Activated T-cell treated with anti-CD3 and anti-CD28 coated beads, Interleukin-2, amount 50 U/mL, for 48 hours (primary cell): ENCODE data around the gene DYRK1B.
A peak's percentile ranks its signal among the peaks of the same experiment; 100 is the strongest.
"Not testable (repeated sequence)": the region's sequence is repeated elsewhere in the genome, so short reads cannot be mapped to it uniquely, and the experiment has no call there.

Experiments
- DNase-seq, 2 experiments: peaks; one replicate each; pipeline ENCODE4 v3.0.0-alpha.2; 2020

The DYRK1B gene

GRCh38 chr19:39829702-39830275 is 4.2 kb downstream of the DYRK1B start:
- no peak for DNase-seq

- DNase-seq = no peak
These were observed 5.3 kb downstream of the DYRK1B start for GRCh38 chr19:39828654-39829032.

GRCh38 chr19:39828015-39828653 is 5.8 kb downstream of the DYRK1B start:
- DNase-seq = no peak

- DNase-seq = no peak
These were observed 6.7 kb downstream of the DYRK1B start for GRCh38 chr19:39827216-39827615.

GRCh38 chr19:39826311-39826945 is 7.5 kb downstream of the DYRK1B start:
- DNase-seq = no peak

DNA sequence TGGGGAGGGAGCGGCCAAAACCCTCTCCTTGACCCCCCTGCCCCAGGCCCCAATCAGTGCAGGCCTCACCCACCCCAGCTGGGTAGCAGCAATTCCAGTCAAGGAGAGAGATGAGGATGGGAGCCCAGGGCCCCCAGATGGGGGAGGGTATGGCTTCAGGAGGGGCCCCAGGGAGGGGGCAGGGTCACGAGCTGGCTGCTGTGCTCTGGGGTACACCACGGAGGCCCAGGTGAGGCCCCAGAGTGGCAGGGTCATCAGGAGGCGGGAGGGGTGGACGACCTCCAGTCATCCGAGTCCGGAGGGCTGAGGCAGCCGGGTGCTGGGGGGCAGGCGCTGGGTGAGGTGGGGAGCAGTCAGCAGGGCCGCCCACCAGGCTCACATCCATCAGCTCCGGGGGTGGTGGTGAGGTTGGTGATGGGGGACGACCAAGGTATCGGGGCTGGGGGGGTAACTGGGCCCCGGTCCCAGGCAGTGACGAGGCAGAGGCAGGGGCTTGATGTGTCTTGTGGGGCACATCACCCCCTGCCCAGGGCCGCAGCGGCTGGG is 8.4 kb downstream of the DYRK1B start:
- DNase-seq = no peak

DNA sequence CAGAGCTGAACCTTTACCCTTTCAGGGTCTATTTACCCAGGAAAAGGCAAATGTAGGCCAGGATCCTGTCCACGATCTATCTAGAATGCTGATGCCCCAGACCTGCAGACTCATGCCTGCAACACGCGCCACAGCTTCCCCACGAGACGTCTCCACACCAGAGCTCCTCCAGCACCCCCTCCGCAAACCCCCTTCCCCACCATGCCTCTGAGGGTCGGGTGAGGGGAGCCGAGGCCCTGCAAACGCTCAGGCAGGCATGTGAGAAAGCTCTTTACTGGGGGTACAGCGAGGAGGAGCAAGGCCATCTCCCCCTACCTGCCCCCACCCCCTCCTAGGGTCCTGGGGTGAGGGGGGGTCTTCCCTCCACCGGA is 8.9 kb downstream of the DYRK1B start:
- no peak for DNase-seq

- DNase-seq = peak; percentile 87 to 89
These were observed 9.5 kb downstream of the DYRK1B start for GRCh38 chr19:39824143-39825092.

- no peak for DNase-seq
These were observed 10.3 kb downstream of the DYRK1B start for GRCh38 chr19:39823686-39824085.

DNA sequence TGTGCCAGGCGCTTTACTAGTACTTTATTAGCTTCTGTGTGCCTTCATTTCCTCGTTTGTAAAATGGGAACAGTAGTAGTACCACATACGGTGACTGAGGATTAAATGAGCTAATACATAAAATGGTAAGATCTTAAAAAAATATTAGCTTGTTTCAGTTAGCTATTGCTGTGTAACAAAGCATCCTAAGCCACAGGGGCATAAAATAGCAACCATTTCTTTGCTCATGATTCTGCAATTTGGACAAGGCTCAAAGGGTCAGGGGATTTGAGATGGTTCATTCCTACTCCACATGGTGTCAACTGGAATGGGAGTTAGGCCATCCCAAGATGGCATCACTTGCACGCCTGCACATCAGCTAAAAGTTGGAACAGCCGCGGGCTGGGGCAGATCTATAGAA is 13.3 kb downstream of the DYRK1B start:
- no peak for DNase-seq

DNA sequence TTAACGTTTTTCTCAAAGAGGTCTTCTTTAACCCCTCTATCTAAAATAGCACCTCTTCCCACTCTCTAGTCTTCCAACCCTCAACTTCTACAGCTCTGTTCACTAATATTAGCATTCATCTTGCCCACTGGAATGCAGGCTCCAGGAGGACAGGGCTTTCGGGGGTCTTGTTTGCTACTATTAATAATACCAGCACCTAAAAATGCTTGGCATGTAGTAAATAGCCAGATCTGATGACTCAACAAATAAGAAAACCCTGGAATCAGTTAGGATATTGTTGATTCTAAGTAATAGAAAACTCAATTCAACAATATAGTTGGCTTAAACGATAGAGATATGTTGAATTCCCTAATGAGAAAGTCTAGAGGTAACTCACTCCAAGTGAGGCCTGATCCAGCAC is 14.2 kb downstream of the DYRK1B start:
- DNase-seq = no peak

- DNase-seq = no peak
These were observed 15.3 kb downstream of the DYRK1B start for GRCh38 chr19:39818626-39819097.

DNA sequence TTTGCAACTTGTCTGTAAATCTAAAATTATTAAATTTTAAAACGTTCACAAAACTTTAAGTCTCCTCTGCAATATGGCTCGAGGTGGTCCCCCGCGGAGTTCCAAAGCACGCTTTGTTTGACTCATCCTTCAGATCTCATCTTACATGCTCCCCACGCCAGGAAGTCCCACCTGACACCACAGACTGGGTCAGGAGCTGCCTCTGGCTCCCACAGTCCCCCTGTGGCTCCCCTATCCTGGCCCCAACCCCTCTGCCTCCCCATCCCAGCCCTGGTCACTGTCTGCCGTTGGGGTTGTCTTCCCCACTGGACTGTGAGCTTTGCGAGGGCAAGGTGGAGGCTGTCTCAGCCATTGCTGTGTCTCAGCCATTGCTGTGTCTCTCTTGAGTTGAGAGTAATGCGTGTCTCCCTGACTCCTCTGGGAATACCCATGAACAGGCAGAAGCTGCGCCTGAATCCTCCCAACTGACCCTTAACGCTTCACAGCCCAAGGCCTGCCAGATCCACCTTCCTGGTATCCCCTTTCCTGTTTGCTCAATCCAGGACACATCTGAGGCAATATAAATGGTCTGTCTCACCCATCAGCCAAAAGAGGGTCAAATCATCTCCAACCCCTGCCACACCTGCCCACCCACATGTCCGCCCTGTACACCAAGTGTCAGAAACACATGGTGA is 15.9 kb downstream of the DYRK1B start:
- DNase-seq = no peak

DNA sequence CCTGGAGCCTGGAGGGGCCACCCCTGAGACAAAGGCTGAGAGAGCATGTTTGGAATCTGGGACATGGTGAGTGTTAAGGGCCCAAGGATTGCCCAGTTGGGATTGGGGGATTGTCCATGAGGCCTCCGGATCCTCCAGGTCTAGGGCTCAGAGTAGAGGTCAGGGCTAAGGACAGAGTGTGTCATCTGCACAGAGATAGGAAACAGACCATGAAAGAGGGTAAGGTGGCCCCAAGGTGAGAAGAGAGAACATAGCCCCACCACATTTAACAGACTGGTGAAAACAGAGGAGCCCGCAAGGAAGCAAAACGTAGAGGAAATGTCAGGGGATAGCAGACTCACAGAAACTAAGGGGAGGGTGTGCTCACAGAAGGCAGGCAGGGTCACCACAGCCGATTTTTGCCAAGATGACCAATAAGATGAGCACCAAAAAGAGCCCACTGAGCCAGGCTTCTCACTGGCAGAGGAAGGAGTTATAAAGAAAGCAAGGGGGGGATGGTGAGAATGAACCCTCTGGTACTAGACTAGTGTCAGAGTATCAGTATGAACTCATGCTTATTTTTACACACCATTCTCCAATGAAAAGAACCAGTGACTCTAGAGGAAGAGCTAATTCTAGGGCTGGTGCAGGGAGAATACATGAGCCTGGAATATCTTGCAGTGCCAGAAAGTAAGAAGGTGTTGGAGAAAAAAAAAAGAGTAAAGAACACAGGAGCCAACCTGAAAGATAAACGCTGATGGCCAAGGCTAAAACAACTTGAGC is 17.5 kb downstream of the DYRK1B start:
- no peak for DNase-seq

GRCh38 chr19:39814595-39814994 is 19.4 kb downstream of the DYRK1B start:
- no peak for DNase-seq

DNA sequence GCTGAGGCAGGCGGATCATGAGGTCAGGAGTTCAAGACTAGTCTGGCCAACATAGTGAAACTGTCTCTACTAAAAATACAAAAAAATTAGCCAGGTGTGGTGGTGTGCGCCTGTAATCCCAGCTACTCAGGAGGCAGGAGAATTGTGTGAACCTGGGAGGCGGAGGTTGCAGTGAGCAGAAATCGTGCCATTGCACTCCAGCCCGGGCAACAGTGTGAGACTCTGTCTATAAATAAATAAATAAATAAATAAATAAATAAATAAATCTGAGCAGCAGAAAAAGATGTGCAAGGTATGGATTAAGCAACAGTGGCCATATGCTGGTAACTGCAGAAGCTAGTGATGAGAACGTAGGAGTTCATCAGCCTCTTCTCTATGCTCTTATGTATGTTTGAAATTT is 19.9 kb downstream of the DYRK1B start:
- DNase-seq = not testable (repeated sequence)

DNA sequence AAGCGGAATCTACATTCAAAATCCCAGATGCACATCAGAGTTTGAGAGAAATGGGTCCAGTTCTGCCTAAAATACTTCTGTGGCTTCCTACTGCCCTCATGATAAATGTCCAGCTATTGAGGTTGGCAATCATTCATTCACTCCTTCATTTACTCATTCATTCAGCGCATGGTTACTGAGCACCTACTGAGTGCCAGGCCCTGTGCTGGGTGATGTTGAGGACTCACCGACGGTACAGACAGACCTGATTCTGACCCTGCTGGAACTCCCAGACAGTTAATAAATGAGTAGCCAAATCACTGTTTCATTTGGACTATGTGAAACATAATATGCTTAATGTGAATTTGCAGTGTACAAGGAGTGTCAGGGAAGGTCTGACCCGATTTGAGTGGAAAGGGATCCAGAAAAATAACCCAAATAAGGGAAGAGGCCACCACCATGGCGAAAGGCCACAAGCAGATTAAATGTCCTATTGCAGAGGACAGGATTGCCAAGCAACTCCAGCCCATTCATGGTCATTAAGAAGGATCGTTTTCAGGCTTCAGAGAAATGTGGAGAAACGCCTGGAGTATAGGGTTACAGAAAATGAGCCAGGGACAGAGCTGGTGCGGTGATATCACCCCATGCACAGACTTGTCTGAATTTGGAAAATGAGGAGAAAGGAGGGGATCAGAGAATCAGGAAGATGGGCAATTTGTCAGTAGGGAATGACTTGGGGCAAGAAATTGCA is 20.5 kb downstream of the DYRK1B start:
- no peak for DNase-seq

DNA sequence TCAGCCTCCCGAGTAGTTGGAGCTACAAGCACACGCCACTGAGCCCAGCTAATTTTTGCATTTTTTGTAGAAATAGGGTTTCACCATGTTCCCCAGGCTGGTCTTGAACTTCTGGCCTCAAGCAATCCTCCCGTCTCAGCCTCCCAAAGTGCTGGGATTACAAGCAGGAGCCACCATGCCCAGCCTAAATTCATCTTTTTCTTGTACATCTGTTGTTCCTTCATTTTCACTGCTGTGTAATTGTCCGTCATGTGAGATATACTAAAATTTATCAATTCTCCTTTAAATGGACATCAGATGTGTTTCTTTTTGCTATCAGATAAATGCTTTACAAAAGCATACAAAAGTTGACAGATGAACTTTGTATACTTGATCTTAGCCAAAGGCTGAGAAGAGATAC is 22.9 kb downstream of the DYRK1B start:
- no peak for DNase-seq

DNA sequence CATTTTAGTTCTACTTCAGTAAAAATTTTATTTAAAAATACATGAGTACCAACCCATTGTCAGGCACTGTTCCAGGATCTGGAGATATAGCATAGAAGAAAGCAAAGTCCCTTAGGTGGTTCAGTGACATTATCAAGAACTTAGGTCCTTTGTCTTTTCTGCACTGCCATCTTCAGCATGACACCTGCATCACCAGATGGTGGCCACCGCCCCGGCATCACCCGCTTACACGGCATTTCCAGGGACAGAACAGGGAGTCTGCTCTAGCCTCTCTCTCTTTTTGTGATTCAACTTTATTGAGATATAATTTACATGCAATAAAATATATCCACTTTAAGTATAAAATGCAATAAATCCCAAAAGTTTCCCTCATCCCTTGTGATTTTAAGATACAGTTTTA is 23.5 kb downstream of the DYRK1B start:
- no peak for DNase-seq

GRCh38 chr19:39809368-39809767 is 24.6 kb downstream of the DYRK1B start:
- DNase-seq = no peak

GRCh38 chr19:39808688-39809087 is 25.3 kb downstream of the DYRK1B start:
- DNase-seq = not testable (repeated sequence)
